NCI-H1930 (cell line): Measurements from ENCODE around the gene OR2J3.
A peak's percentile ranks its signal among the peaks of the same experiment; 100 is the strongest.
"Not testable (repeated sequence)": the region's sequence is repeated elsewhere in the genome, so short reads cannot be mapped to it uniquely, and the experiment has no call there.

Source experiments
- DNase-seq, 2 experiments: peaks; one replicate each; lab custom pipeline; 2025; lab: John Stamatoyannopoulos, UW

OR2J3 gene

GRCh38 chr6:29107758-29108157 lies at the start of gene OR2J3:
Gene OR2J3 (plus strand): TSS chr6:29108058. CDS start chr6:29111891, 3,833 bp downstream.
- no peak for DNase-seq

GRCh38 chr6:29071831-29072723 lies 35.8 kb upstream of the OR2J3 start:
- peak; percentile 1 to 11 for DNase-seq

- DNase-seq = no peak
Measured at GRCh38 chr6:29079203-29079602, 28.7 kb upstream of the OR2J3 start.

GRCh38 chr6:29081312-29081711 lies 26.5 kb upstream of the OR2J3 start:
- DNase-seq = no peak

GRCh38 chr6:29082457-29082856 lies 25.4 kb upstream of the OR2J3 start:
- no peak for DNase-seq

- DNase-seq = no peak
Measured at GRCh38 chr6:29087213-29087612, 20.6 kb upstream of the OR2J3 start, which contains the start of gene OR2B3. Gene OR2B3 (minus strand): TSS chr6:29087313. CDS start chr6:29087248, 65 bp downstream.

- DNase-seq = no peak
Measured at GRCh38 chr6:29092957-29093356, 14.9 kb upstream of the OR2J3 start.

GRCh38 chr6:29097803-29098202 lies 10.1 kb upstream of the OR2J3 start:
- DNase-seq = no peak

GRCh38 chr6:29099190-29099589 lies 8.7 kb upstream of the OR2J3 start, which contains the start of gene OR2J1:
Gene OR2J1 (plus strand): TSS chr6:29099490. CDS start chr6:29100943, 1,453 bp downstream.
- DNase-seq = no peak

GRCh38 chr6:29112135-29112534 lies 4.3 kb downstream of the OR2J3 start:
- no peak for DNase-seq

- not testable (repeated sequence) for DNase-seq
Measured at GRCh38 chr6:29114964-29115363, 7.1 kb downstream of the OR2J3 start.

GRCh38 chr6:29129326-29130012 lies 21.6 kb downstream of the OR2J3 start:
- no peak for DNase-seq

- DNase-seq = no peak
Measured at GRCh38 chr6:29130644-29131043, 22.8 kb downstream of the OR2J3 start.

GRCh38 chr6:29131691-29132090 lies 23.8 kb downstream of the OR2J3 start:
- no peak for DNase-seq

GRCh38 chr6:29137724-29138123 lies 29.9 kb downstream of the OR2J3 start:
- no peak for DNase-seq

GRCh38 chr6:29141606-29142005 lies 33.7 kb downstream of the OR2J3 start:
- no peak for DNase-seq

GRCh38 chr6:29142309-29142708 lies 34.5 kb downstream of the OR2J3 start:
- DNase-seq = no peak

- no peak for DNase-seq
Measured at GRCh38 chr6:29146179-29146578, 38.3 kb downstream of the OR2J3 start.

GRCh38 chr6:29147074-29147473 lies 39.2 kb downstream of the OR2J3 start:
- DNase-seq = no peak

GRCh38 chr6:29149444-29149843 lies 41.6 kb downstream of the OR2J3 start:
- not testable (repeated sequence) for DNase-seq

GRCh38 chr6:29153083-29153482 lies 45.2 kb downstream of the OR2J3 start:
- no peak for DNase-seq

GRCh38 chr6:29155182-29155581 lies 47.3 kb downstream of the OR2J3 start:
- DNase-seq = not testable (repeated sequence)

GRCh38 chr6:29159922-29160321 lies 52.1 kb downstream of the OR2J3 start:
- DNase-seq = not testable (repeated sequence)
